HCT116 (cell line): ENCODE data around the gene GCNT1. TPM values are rescaled to one million over a fixed set of nuclear protein-coding genes. Genes with fewer than 3 reads are reported as not detected.

Experiments used
- ATAC-seq: fragments of 200-7000 bp; cut with Tn5 transposase; 2 replicates; pipeline ENCODE4 v1.9.1; 2020; ENCODE audit warnings: mild to moderate bottlenecking, moderate library complexity
- BruUV-seq: library from RNA; stranded (reverse); fragments of 400-500 nt; replicated peaks from 2 replicates; lab custom pipeline; 2021; lab: Mats Ljungman, UMichigan
- CTCF ChIA-PET: fragments of 300-600 bp; sonication (Branson Sonifier 250); formaldehyde crosslinking; loops from one replicate; lab custom pipeline; 2021; ENCODE audit warnings: antibody characterized with exemption; lab: Charles Lee
- POLR2A ChIA-PET: fragments of 300-600, 350-600 bp; sonication (Branson Sonifier 250); formaldehyde crosslinking; loops from one replicate; lab custom pipeline; 2021; ENCODE audit warnings: antibody characterized with exemption; lab: Charles Lee
- RAD21 ChIA-PET, 2 experiments: fragments of 300-600 bp; sonication (Branson Sonifier 250); formaldehyde crosslinking; loops; one replicate each; lab custom pipeline; 2023; ENCODE audit warnings: low total read pairs in 2 of 2; ENCODE audit not compliant: uncharacterized antibody in 2 of 2, unreplicated experiment in 2 of 2, low non-redundant PET in 1 of 2; lab: Charles Lee
- DNase-seq: peaks from one replicate; pipeline ENCODE4 v3.0.0-alpha.2; 2010; ENCODE audit warnings: low read depth, low spot score
- H2AFZ ChIP-seq: fragments of 200-600 bp; shearing (Covaris generic), sonication (generic); 2 replicates; pipeline ENCODE4 v1.6.1; 2017; ENCODE audit warnings: low read depth, mixed run types, mixed read lengths, antibody characterized with exemption, low read length; ENCODE audit not compliant: poor library complexity, severe bottlenecking
- H3K27ac ChIP-seq: 2 replicates; pipeline ENCODE4 v1.5.1; 2012; ENCODE audit warnings: low read depth, low read length
- H3K27me3 ChIP-seq: fragments of 200-600 bp; sonication (generic); 2 replicates; pipeline ENCODE4 v1.6.1; 2016; ENCODE audit warnings: mixed run types, low read length, mixed read lengths; ENCODE audit not compliant: insufficient read depth
- H3K36me3 ChIP-seq, 2 experiments: fragments of 200-500 bp in 1 of 2; fragments of 200-600 bp in 1 of 2; sonication (Bioruptor generic) in 1 of 2; sonication (generic) in 1 of 2; 2 replicates each; pipeline versions ENCODE4 v1.5.1 to v1.6.1; 2014 to 2016; ENCODE audit warnings: low read length in 2 of 2, inconsistent platforms in 1 of 2, mixed read lengths in 1 of 2, mixed run types in 1 of 2; ENCODE audit not compliant: insufficient read depth in 2 of 2, control insufficient read depth in 1 of 2
- H3K4me1 ChIP-seq, 2 experiments: fragments of 200-600 bp in 1 of 2; sonication (generic) in 1 of 2; 2 replicates each; pipeline versions ENCODE4 v1.5.1 to v1.6.1; 2012 to 2017; ENCODE audit warnings: low read length in 2 of 2, inconsistent platforms in 1 of 2, mild to moderate bottlenecking in 1 of 2, mixed read lengths in 1 of 2, mixed run types in 1 of 2, moderate library complexity in 1 of 2; ENCODE audit not compliant: insufficient read depth in 2 of 2, control insufficient read depth in 1 of 2
- H3K4me2 ChIP-seq: fragments of 200-600 bp; sonication (generic); 2 replicates; pipeline ENCODE4 v1.6.1; 2017; ENCODE audit warnings: mixed run types, low read length, mixed read lengths
- H3K4me3 ChIP-seq, 2 experiments: fragments of 200-600 bp in 1 of 2; sonication (generic) in 1 of 2; replicated peaks in 1 of 2; 2 replicates each; pipeline ENCODE4 v1.5.1; 2011 to 2016; ENCODE audit warnings: low read length in 2 of 2, control low read depth in 1 of 2, low read depth in 1 of 2, mild to moderate bottlenecking in 1 of 2, mixed read lengths in 1 of 2, mixed run types in 1 of 2
- H3K79me2 ChIP-seq: fragments of 200-600 bp; sonication (generic); 2 replicates; pipeline ENCODE4 v1.6.1; 2017; ENCODE audit warnings: mild to moderate bottlenecking, mixed run types, low read length, moderate library complexity, mixed read lengths; ENCODE audit not compliant: insufficient read depth
- H3K9ac ChIP-seq: fragments of 200-600 bp; sonication (generic); 2 replicates; pipeline ENCODE4 v1.6.1; 2016; ENCODE audit warnings: low read length, mixed read lengths
- H3K9me2 ChIP-seq: fragments of 200-600 bp; sonication (generic), shearing (Covaris generic); 2 replicates; pipeline ENCODE4 v1.6.1; 2017; ENCODE audit warnings: mixed run types, mild to moderate bottlenecking, moderate library complexity; ENCODE audit not compliant: insufficient read depth
- H3K9me3 ChIP-seq, 2 experiments: fragments of 200-500 bp in 1 of 2; fragments of 200-600 bp in 1 of 2; sonication (Bioruptor generic) in 1 of 2; sonication (generic) in 1 of 2; 2 replicates each; pipeline ENCODE4 v1.6.1; 2014 to 2017; ENCODE audit warnings: low read length in 2 of 2, mixed read lengths in 2 of 2, inconsistent platforms in 1 of 2, low read depth in 1 of 2, mild to moderate bottlenecking in 1 of 2, mixed run types in 1 of 2, moderate library complexity in 1 of 2; ENCODE audit not compliant: control insufficient read depth in 1 of 2, insufficient read depth in 1 of 2
- H4K20me1 ChIP-seq: fragments of 200-600 bp; sonication (generic), shearing (Covaris generic); 2 replicates; pipeline ENCODE4 v1.6.1; 2017; ENCODE audit warnings: mixed run types, mild to moderate bottlenecking, moderate library complexity; ENCODE audit not compliant: insufficient read depth
- EZH2 ChIP-seq: fragments of 200-600 bp; sonication (generic); IDR thresholded peaks from 2 replicates; pipeline ENCODE4 v1.6.1; 2017; ENCODE audit warnings: antibody characterized with exemption, mixed run types
- REST ChIP-seq: IDR thresholded peaks from 2 replicates; pipeline ENCODE4 v1.6.1; 2012; ENCODE audit warnings: low read depth
- SIN3A ChIP-seq: IDR thresholded peaks from 2 replicates; pipeline ENCODE4 v1.6.1; 2012; ENCODE audit warnings: low read depth
- ZBTB33 ChIP-seq: IDR thresholded peaks from 2 replicates; pipeline ENCODE4 v1.6.1; 2011; ENCODE audit warnings: mild to moderate bottlenecking, low read length, moderate library complexity; ENCODE audit not compliant: insufficient replicate concordance; ENCODE audit errors: extremely low read depth
- intact Hi-C: fragments of 100-400 bp; cut with micrococcal nuclease; formaldehyde crosslinking; loops from 2 replicates; pipeline ENCODE4 v1.10.0; 2022
- total RNA-seq: library from RNA; stranded (reverse); gene quantifications from one replicate; pipeline ENCODE4 v1.2.1, GENCODE V29; 2021; ENCODE audit not compliant: unreplicated experiment
- TF ChIP-seq, protein P1 (sequence below): IDR thresholded peaks from 2 replicates; pipeline ENCODE4 v1.6.1; 2012

Gene GCNT1
- total RNA-seq, 1 experiment from 2014 or later = 5.8 TPM

DNA sequence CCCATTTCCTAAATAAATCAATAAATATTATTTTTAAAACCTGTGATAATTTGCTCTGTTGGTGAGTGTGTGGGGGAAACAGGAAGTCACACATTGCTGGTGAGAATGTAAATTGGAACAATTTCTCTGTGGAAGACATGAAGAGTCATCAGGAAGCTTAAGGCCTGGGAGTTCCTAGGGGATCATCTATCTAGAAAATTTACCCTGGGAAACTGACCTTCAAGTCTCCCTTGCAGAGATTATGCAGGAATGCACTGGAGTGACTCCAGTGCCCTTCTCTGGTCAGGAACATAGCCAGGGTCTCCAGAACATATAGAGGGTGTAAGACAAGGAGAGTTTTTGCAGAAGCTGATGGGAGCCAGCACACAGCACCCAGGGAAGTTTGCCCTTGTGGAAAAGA lies 13.0 kb upstream of the GCNT1 start:
- ChIA-PET RAD21 (no interaction called here), POLR2A (no interaction called here), CTCF (interaction anchor here (1.3 kb wide), 1 partner anchor 212 kb away, joined by 5 read pairs; no protein-coding TSS in a partner anchor)
- ATAC-seq (no peak), DNase-seq (no peak)
- Histone ChIP-seq H3K4me3 (no peak overlapping the region), H3K9me3 (no peaks in the 10 kb centered on the region), H3K4me2 (no peak overlapping the region), H3K27ac (no peak overlapping the region), H3K9me2 (no peaks in the 10 kb centered on the region), H4K20me1 (no peaks in the 10 kb centered on the region), H3K79me2 (no peaks in the 10 kb centered on the region), H2AFZ (no peak overlapping the region), H3K36me3 (no peaks in the 10 kb centered on the region), H3K4me1 (peaks cover 2 to 12% of the 10 kb centered on the region in 2 experiments; a peak in 3 of 4 replicates), H3K9ac (no peak overlapping the region), H3K27me3 (no peaks in the 10 kb centered on the region)
- intact Hi-C loops = no loop called here
- BruUV-seq = no TSS peak
- TF ChIP-seq, protein P1, sequence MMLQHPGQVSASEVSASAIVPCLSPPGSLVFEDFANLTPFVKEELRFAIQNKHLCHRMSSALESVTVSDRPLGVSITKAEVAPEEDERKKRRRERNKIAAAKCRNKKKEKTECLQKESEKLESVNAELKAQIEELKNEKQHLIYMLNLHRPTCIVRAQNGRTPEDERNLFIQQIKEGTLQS = no peak
- TF ChIP-seq REST (no peak), SIN3A (no peak), EZH2 (no peak), ZBTB33 (no peak)
